GM21390 (cell line): ENCODE measurements around the gene PAQR5.
"Not testable (repeated sequence)": the region's sequence is repeated elsewhere in the genome, so short reads cannot be mapped to it uniquely, and the experiment has no call there.

ENCODE experiments used
- ATAC-seq: cut with Tn5 transposase; IDR thresholded peaks from one replicate; pipeline ENCODE4 v1.9.1; 2021; ENCODE audit not compliant: unreplicated experiment

The PAQR5 gene

GRCh38 chr15:69292826-69293420 is 5.8 kb upstream of the PAQR5 start:
- no peak for ATAC-seq

- ATAC-seq = no peak
These were observed 4.7 kb upstream of the PAQR5 start for GRCh38 chr15:69293741-69294615.

- ATAC-seq = no peak
These were observed 2.1 kb upstream of the PAQR5 start for GRCh38 chr15:69296606-69297005.

GRCh38 chr15:69297642-69298353 is 914 bp upstream of the PAQR5 start:
- no peak for ATAC-seq

GRCh38 chr15:69298354-69298696 is 387 bp upstream of the PAQR5 start:
- no peak for ATAC-seq

GRCh38 chr15:69299451-69299886 is 757 bp downstream of the PAQR5 start:
- no peak for ATAC-seq

GRCh38 chr15:69299943-69300588 is 1.4 kb downstream of the PAQR5 start:
- no peak for ATAC-seq

GRCh38 chr15:69301101-69301500 is 2.4 kb downstream of the PAQR5 start:
- not testable (repeated sequence) for ATAC-seq

GRCh38 chr15:69302087-69302486 is 3.4 kb downstream of the PAQR5 start:
- ATAC-seq = not testable (repeated sequence)

GRCh38 chr15:69302929-69303328 is 4.2 kb downstream of the PAQR5 start:
- ATAC-seq = no peak

GRCh38 chr15:69303337-69304181 is 4.8 kb downstream of the PAQR5 start:
- ATAC-seq = no peak

GRCh38 chr15:69304182-69304545 is 5.5 kb downstream of the PAQR5 start:
- ATAC-seq = no peak

- ATAC-seq = no peak
These were observed 6.7 kb downstream of the PAQR5 start for GRCh38 chr15:69305204-69305931.

GRCh38 chr15:69305933-69306568 is 7.3 kb downstream of the PAQR5 start:
- no peak for ATAC-seq

- ATAC-seq = no peak
These were observed 9.2 kb downstream of the PAQR5 start for GRCh38 chr15:69307939-69308338.

- no peak for ATAC-seq
These were observed 10.2 kb downstream of the PAQR5 start for GRCh38 chr15:69308949-69309348.

- no peak for ATAC-seq
These were observed 12.6 kb downstream of the PAQR5 start for GRCh38 chr15:69311319-69311721.

- no peak for ATAC-seq
These were observed 14.8 kb downstream of the PAQR5 start for GRCh38 chr15:69313432-69314000.

GRCh38 chr15:69314131-69314530 is 15.4 kb downstream of the PAQR5 start:
- ATAC-seq = no peak
